ENCODE measurements around the gene KIAA1671. TPM values are rescaled to one million over a fixed set of nuclear protein-coding genes. Genes with fewer than 3 reads are reported as not detected.

The KIAA1671 gene
- polyA plus RNA-seq, 1 of the 3 experiments (the other 2 are of a cell fraction) = 7.4 TPM

- peaks cover 0 to 15% of the 10 kb centered on the region in 2 experiments; a peak in 1 of 4 replicates for H3K4me1 ChIP-seq (ENCODE audit: control insufficient read depth in 1 of 2, insufficient read depth in 2 of 2, low read depth in 1 of 2, low read length in 1 of 2)
- ChIA-PET CTCF (interaction anchor here (1.4 kb wide), 1 partner anchor 23 kb away, joined by 4 read pairs; no protein-coding TSS in a partner anchor), POLR2A (no interaction called here)
- H3K36me3 ChIP-seq (replicated peaks in 1 of 2; ENCODE audit: control insufficient read depth in 1 of 2, insufficient read depth in 2 of 2, low read length in 1 of 2) = peaks cover 0 to 4% of the 10 kb centered on the region in 2 experiments
- DNase-seq = no peak
- H3K27me3 ChIP-seq (ENCODE audit: insufficient read depth) = no peaks in the 10 kb centered on the region
- H3K9me2 ChIP-seq = no peaks in the 10 kb centered on the region
- H3K4me3 ChIP-seq (ENCODE audit: low read depth in 2 of 2, low read length in 1 of 2) = no peak overlapping the region
- no peak overlapping the region for H3K27ac ChIP-seq (ENCODE audit: low read depth in 2 of 2, low read length in 1 of 2)
- H4K20me1 ChIP-seq (ENCODE audit: insufficient read depth) = no peaks in the 10 kb centered on the region; the same call in 1 of the 2 replicates
- H3F3A ChIP-seq (replicated peaks; ENCODE audit: insufficient read depth) = no peaks in the 10 kb centered on the region
- H3K79me2 ChIP-seq (ENCODE audit: insufficient read depth) = no peaks in the 10 kb centered on the region
- TF ChIP-seq ELF1 (IDR thresholded peaks at IDR 0.05) (no peak), EZH2phosphoT487 (IDR thresholded peaks at IDR 0.05; ENCODE audit: borderline replicate concordance, low read depth) (no peak), TCF12 (IDR thresholded peaks at IDR 0.05) (no peak), ZBTB33 (IDR thresholded peaks at IDR 0.05; ENCODE audit: borderline replicate concordance, low read depth) (no peak), TAF1 (IDR thresholded peaks at IDR 0.05; ENCODE audit: borderline replicate concordance, low read depth, low read length) (no peak), USF1 (IDR thresholded peaks at IDR 0.05; ENCODE audit: borderline replicate concordance, low read depth) (no peak), RAD21 (IDR thresholded peaks at IDR 0.05; ENCODE audit: low read length) (no peak), RCOR1 (IDR thresholded peaks at IDR 0.05; ENCODE audit: low read length) (no peak), POLR2AphosphoS5 (IDR thresholded peaks at IDR 0.05; ENCODE audit: low read depth, low read length) (no peak), MXI1 (IDR thresholded peaks at IDR 0.05; ENCODE audit: low read depth, low read length) (no peak), CHD2 (IDR thresholded peaks at IDR 0.05; ENCODE audit: low read length, partially characterized antibody) (no peak), GATA2 (CRISPR knock-in tag; IDR thresholded peaks at IDR 0.05) (no peak)
- H2AFZ ChIP-seq (ENCODE audit: low read depth) = no peak overlapping the region
- H3K9me3 ChIP-seq = no peaks in the 10 kb centered on the region
- 90% methylated on average over 2 of the region's 2 CpGs for WGBS (ENCODE audit: low lambda C conversion rate)
- no peak overlapping the region for H3K4me2 ChIP-seq
- H3K9ac ChIP-seq = no peak overlapping the region
Observed at GRCh38 chr22:25134451-25134850, 181.9 kb downstream of the KIAA1671 start.

GRCh38 chr22:25136953-25137576 lies 184.5 kb downstream of the KIAA1671 start:
- Histone ChIP-seq H3K4me3 (ENCODE audit: low read depth in 2 of 2, low read length in 1 of 2) (no peak overlapping the region), H3K36me3 (replicated peaks in 1 of 2; ENCODE audit: control insufficient read depth in 1 of 2, insufficient read depth in 2 of 2, low read length in 1 of 2) (peaks cover 0 to 4% of the 10 kb centered on the region in 2 experiments), H4K20me1 (ENCODE audit: insufficient read depth) (no peaks in the 10 kb centered on the region; the same call in 1 of the 2 replicates), H3F3A (replicated peaks; ENCODE audit: insufficient read depth) (no peaks in the 10 kb centered on the region), H3K9me2 (no peaks in the 10 kb centered on the region), H3K4me1 (ENCODE audit: control insufficient read depth in 1 of 2, insufficient read depth in 2 of 2, low read depth in 1 of 2, low read length in 1 of 2) (peaks cover 0 to 20% of the 10 kb centered on the region in 2 experiments; a peak in 1 of 4 replicates), H3K9me3 (no peaks in the 10 kb centered on the region), H3K4me2 (no peak overlapping the region), H3K9ac (no peak overlapping the region), H3K79me2 (ENCODE audit: insufficient read depth) (no peaks in the 10 kb centered on the region), H2AFZ (ENCODE audit: low read depth) (no peak overlapping the region), H3K27me3 (ENCODE audit: insufficient read depth) (no peaks in the 10 kb centered on the region), H3K27ac (ENCODE audit: low read depth in 2 of 2, low read length in 1 of 2) (no peak overlapping the region)
- 86% methylated on average over 5 of the region's 5 CpGs for WGBS (ENCODE audit: low lambda C conversion rate)
- no peak for DNase-seq
- ChIA-PET POLR2A (no interaction called here), CTCF (interaction anchor here (0.9 to 2.0 kb wide), 2 partner anchors 26 to 67 kb away, joined by 3 to 8 read pairs; no protein-coding TSS in a partner anchor)
- TF ChIP-seq FOXJ3 (CRISPR knock-in tag; IDR thresholded peaks at IDR 0.05) (no peak), PBX3 (IDR thresholded peaks at IDR 0.05) (no peak), MXI1 (IDR thresholded peaks at IDR 0.05; ENCODE audit: low read depth, low read length) (no peak), NFIC (IDR thresholded peaks at IDR 0.05; ENCODE audit: borderline replicate concordance) (no peak), IRF3 (IDR thresholded peaks at IDR 0.05; ENCODE audit: low read depth, low read length) (no peak), EZH2phosphoT487 (IDR thresholded peaks at IDR 0.05; ENCODE audit: borderline replicate concordance, low read depth) (no peak), POLR2AphosphoS5 (IDR thresholded peaks at IDR 0.05; ENCODE audit: low read depth, low read length) (no peak)
- TF ChIP-seq, protein P1, sequence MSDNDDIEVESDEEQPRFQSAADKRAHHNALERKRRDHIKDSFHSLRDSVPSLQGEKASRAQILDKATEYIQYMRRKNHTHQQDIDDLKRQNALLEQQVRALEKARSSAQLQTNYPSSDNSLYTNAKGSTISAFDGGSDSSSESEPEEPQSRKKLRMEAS (IDR thresholded peaks at IDR 0.05; ENCODE audit: low read depth) = no peak
- TF ChIP-seq, protein P2, sequence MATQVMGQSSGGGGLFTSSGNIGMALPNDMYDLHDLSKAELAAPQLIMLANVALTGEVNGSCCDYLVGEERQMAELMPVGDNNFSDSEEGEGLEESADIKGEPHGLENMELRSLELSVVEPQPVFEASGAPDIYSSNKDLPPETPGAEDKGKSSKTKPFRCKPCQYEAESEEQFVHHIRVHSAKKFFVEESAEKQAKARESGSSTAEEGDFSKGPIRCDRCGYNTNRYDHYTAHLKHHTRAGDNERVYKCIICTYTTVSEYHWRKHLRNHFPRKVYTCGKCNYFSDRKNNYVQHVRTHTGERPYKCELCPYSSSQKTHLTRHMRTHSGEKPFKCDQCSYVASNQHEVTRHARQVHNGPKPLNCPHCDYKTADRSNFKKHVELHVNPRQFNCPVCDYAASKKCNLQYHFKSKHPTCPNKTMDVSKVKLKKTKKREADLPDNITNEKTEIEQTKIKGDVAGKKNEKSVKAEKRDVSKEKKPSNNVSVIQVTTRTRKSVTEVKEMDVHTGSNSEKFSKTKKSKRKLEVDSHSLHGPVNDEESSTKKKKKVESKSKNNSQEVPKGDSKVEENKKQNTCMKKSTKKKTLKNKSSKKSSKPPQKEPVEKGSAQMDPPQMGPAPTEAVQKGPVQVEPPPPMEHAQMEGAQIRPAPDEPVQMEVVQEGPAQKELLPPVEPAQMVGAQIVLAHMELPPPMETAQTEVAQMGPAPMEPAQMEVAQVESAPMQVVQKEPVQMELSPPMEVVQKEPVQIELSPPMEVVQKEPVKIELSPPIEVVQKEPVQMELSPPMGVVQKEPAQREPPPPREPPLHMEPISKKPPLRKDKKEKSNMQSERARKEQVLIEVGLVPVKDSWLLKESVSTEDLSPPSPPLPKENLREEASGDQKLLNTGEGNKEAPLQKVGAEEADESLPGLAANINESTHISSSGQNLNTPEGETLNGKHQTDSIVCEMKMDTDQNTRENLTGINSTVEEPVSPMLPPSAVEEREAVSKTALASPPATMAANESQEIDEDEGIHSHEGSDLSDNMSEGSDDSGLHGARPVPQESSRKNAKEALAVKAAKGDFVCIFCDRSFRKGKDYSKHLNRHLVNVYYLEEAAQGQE (IDR thresholded peaks at IDR 0.05; ENCODE audit: low read depth, low read length) = no peak
